ENCODE measurements around the gene NFU1. TPM values are rescaled to one million over a fixed set of nuclear protein-coding genes. Genes with fewer than 3 reads are reported as not detected.

Gene NFU1
- total and polyA plus RNA-seq, 4 experiments from 2014 or later, result 23.9 to 96.1 (median 46.2) TPM

GRCh38 chr2:69376403-69376802, 60.8 kb downstream of the NFU1 start:
- peaks cover 6% of the 10 kb centered on the region for H3K36me3 ChIP-seq (ENCODE audit: insufficient read depth, low read length)
- no peaks in the 10 kb centered on the region for H3K4me1 ChIP-seq (ENCODE audit: insufficient read depth, low read length)
- peaks cover 23 to 31% (median 25%) of the 10 kb centered on the region in 4 donors for H3K4me1 Mint-ChIP-seq
- H3K9me3 ChIP-seq (ENCODE audit: control insufficient read depth in 1 of 2, low read length in 2 of 2), result no peaks in the 10 kb centered on the region
- ChIA-PET POLR2A (ENCODE audit: partially characterized antibody) (interaction anchor here (1.0 to 1.1 kb wide), 2 partner anchors 10 to 61 kb away, joined by 3 to 6 read pairs; partner anchors contain the start of gene NFU1), CTCF (ENCODE audit: partially characterized antibody) (interaction anchor here (0.7 to 3.6 kb wide), 7 partner anchors 10 to 118 kb away, joined by 3 to 23 read pairs (median 4); partner anchors contain the start of genes GFPT1 and NFU1)
- H3K4me3 ChIP-seq (ENCODE audit: low read length in 2 of 2), result no peak overlapping the region
- intact Hi-C loops (cut with micrococcal nuclease), result no loop called here
- H3K9me3 Mint-ChIP-seq, result no peaks in the 10 kb centered on the region
- H3K4me3 Mint-ChIP-seq, result no peak overlapping the region
- H3K36me3 Mint-ChIP-seq, result peaks cover 3 to 27% of the 10 kb centered on the region in 2 donors
- no peak for DNase-seq
- no peak overlapping the region for H3K27ac ChIP-seq (ENCODE audit: low read depth, low read length)
- no peak overlapping the region for H3K27ac Mint-ChIP-seq
- H3K27me3 ChIP-seq (ENCODE audit: insufficient read depth, low read length), result no peaks in the 10 kb centered on the region
- no peaks in the 10 kb centered on the region for H3K27me3 Mint-ChIP-seq

- no peak overlapping the region for H3K4me3 ChIP-seq (ENCODE audit: low read length in 2 of 2)
- H3K27ac ChIP-seq (ENCODE audit: low read depth, low read length), result no peak overlapping the region
- no peaks in the 10 kb centered on the region for H3K27me3 ChIP-seq (ENCODE audit: insufficient read depth, low read length)
- intact Hi-C loops (cut with micrococcal nuclease), result loop anchor here (1.0 kb wide), 1 partner anchor 339 kb away; no protein-coding TSS in a partner anchor
- peaks cover 4 to 24% of the 10 kb centered on the region in 2 donors for H3K36me3 Mint-ChIP-seq
- ChIA-PET CTCF (ENCODE audit: partially characterized antibody) (interaction anchor here (0.8 to 3.6 kb wide), 5 partner anchors 10 to 62 kb away, joined by 3 to 23 read pairs (median 4); partner anchors contain the start of genes GFPT1 and NFU1), POLR2A (ENCODE audit: partially characterized antibody) (interaction anchor here (0.6 to 1.1 kb wide), 3 partner anchors 11 to 878 kb away, joined by 3 to 6 read pairs (median 6); partner anchors contain the start of gene NFU1)
- no peaks in the 10 kb centered on the region for H3K9me3 Mint-ChIP-seq
- H3K27me3 Mint-ChIP-seq, result no peaks in the 10 kb centered on the region
- H3K27ac Mint-ChIP-seq, result peak overlapping the region in 3 of 7 donors; percentile 0 to 36 (median 17)
- no peaks in the 10 kb centered on the region for H3K9me3 ChIP-seq (ENCODE audit: control insufficient read depth in 1 of 2, low read length in 2 of 2)
- peaks cover 21 to 24% (median 22%) of the 10 kb centered on the region in 4 donors for H3K4me1 Mint-ChIP-seq
- DNase-seq, result peak in 4 of 5 donors; percentile 19 to 38 (median 34)
- H3K36me3 ChIP-seq (ENCODE audit: insufficient read depth, low read length), result peaks cover 6% of the 10 kb centered on the region
- no peaks in the 10 kb centered on the region for H3K4me1 ChIP-seq (ENCODE audit: insufficient read depth, low read length)
- peak overlapping the region in 2 of 8 donors; percentile 13 to 36 for H3K4me3 Mint-ChIP-seq
These were observed 61.5 kb downstream of the NFU1 start for GRCh38 chr2:69375494-69376353.

- ChIA-PET POLR2A (ENCODE audit: partially characterized antibody) (no interaction called here), CTCF (ENCODE audit: partially characterized antibody) (interaction anchor here (1.2 kb wide), 2 partner anchors 13 to 65 kb away, joined by 3 to 4 read pairs; no protein-coding TSS in a partner anchor)
- Mint-ChIP-seq H3K27me3 (no peaks in the 10 kb centered on the region), H3K9me3 (no peaks in the 10 kb centered on the region), H3K36me3 (peaks cover 26 to 43% of the 10 kb centered on the region in 2 donors), H3K4me1 (peaks cover 11 to 15% (median 14%) of the 10 kb centered on the region in 4 donors), H3K4me3 (no peak overlapping the region), H3K27ac (no peak overlapping the region)
- Histone ChIP-seq H3K27ac (ENCODE audit: low read depth, low read length) (no peak overlapping the region), H3K4me1 (ENCODE audit: insufficient read depth, low read length) (no peaks in the 10 kb centered on the region), H3K4me3 (ENCODE audit: low read length in 2 of 2) (no peak overlapping the region), H3K36me3 (ENCODE audit: insufficient read depth, low read length) (peaks cover 29% of the 10 kb centered on the region), H3K27me3 (ENCODE audit: insufficient read depth, low read length) (no peaks in the 10 kb centered on the region), H3K9me3 (ENCODE audit: control insufficient read depth in 1 of 2, low read length in 2 of 2) (no peaks in the 10 kb centered on the region)
- intact Hi-C loops (cut with micrococcal nuclease), result no loop called here
- DNase-seq, result no peak
These were observed 64.5 kb downstream of the NFU1 start for GRCh38 chr2:69372767-69373166.

GRCh38 chr2:69369802-69370201, 67.4 kb downstream of the NFU1 start:
- Mint-ChIP-seq H3K9me3 (no peaks in the 10 kb centered on the region), H3K27me3 (no peaks in the 10 kb centered on the region), H3K36me3 (peaks cover 42 to 55% of the 10 kb centered on the region in 2 donors), H3K4me3 (no peak overlapping the region), H3K4me1 (peaks cover 0 to 4% (median 0%) of the 10 kb centered on the region in 4 donors), H3K27ac (no peak overlapping the region)
- CTCF ChIA-PET (ENCODE audit: partially characterized antibody), result interaction anchor here (1.9 kb wide), 1 partner anchor 8 kb away, joined by 6 read pairs; no protein-coding TSS in a partner anchor
- H3K27ac ChIP-seq (ENCODE audit: low read depth, low read length), result no peak overlapping the region
- DNase-seq, result no peak
- intact Hi-C loops (cut with micrococcal nuclease), result no loop called here
- peaks cover 29% of the 10 kb centered on the region for H3K36me3 ChIP-seq (ENCODE audit: insufficient read depth, low read length)
- H3K4me3 ChIP-seq (ENCODE audit: low read length in 2 of 2), result no peak overlapping the region
- no peaks in the 10 kb centered on the region for H3K4me1 ChIP-seq (ENCODE audit: insufficient read depth, low read length)
- no peaks in the 10 kb centered on the region for H3K27me3 ChIP-seq (ENCODE audit: insufficient read depth, low read length)
- POLR2A ChIA-PET (ENCODE audit: partially characterized antibody), result no interaction called here
- no peaks in the 10 kb centered on the region for H3K9me3 ChIP-seq (ENCODE audit: control insufficient read depth in 1 of 2, low read length in 2 of 2)

GRCh38 chr2:69368588-69368987, 68.6 kb downstream of the NFU1 start:
- Histone ChIP-seq H3K9me3 (ENCODE audit: control insufficient read depth in 1 of 2, low read length in 2 of 2) (no peaks in the 10 kb centered on the region), H3K4me1 (ENCODE audit: insufficient read depth, low read length) (no peaks in the 10 kb centered on the region), H3K4me3 (ENCODE audit: low read length in 2 of 2) (no peak overlapping the region), H3K27me3 (ENCODE audit: insufficient read depth, low read length) (no peaks in the 10 kb centered on the region), H3K27ac (ENCODE audit: low read depth, low read length) (no peak overlapping the region), H3K36me3 (ENCODE audit: insufficient read depth, low read length) (peaks cover 29% of the 10 kb centered on the region)
- intact Hi-C loops (cut with micrococcal nuclease), result no loop called here
- Mint-ChIP-seq H3K27me3 (no peaks in the 10 kb centered on the region), H3K4me1 (peaks cover 0 to 2% (median 0%) of the 10 kb centered on the region in 4 donors), H3K9me3 (no peaks in the 10 kb centered on the region), H3K36me3 (peaks cover 44 to 57% of the 10 kb centered on the region in 2 donors), H3K4me3 (no peak overlapping the region), H3K27ac (peak overlapping the region in 1 of 7 donors; percentile 38)
- no peak for DNase-seq
- POLR2A ChIA-PET (ENCODE audit: partially characterized antibody), result no interaction called here
- CTCF ChIA-PET (ENCODE audit: partially characterized antibody), result no interaction called here

- no peaks in the 10 kb centered on the region for H3K27me3 ChIP-seq (ENCODE audit: insufficient read depth, low read length)
- Mint-ChIP-seq H3K27ac (no peak overlapping the region), H3K27me3 (no peaks in the 10 kb centered on the region), H3K4me1 (peaks cover 0 to 2% (median 0%) of the 10 kb centered on the region in 4 donors), H3K36me3 (peaks cover 41 to 63% of the 10 kb centered on the region in 2 donors), H3K4me3 (no peak overlapping the region), H3K9me3 (no peaks in the 10 kb centered on the region)
- no peak overlapping the region for H3K27ac ChIP-seq (ENCODE audit: low read depth, low read length)
- H3K9me3 ChIP-seq (ENCODE audit: control insufficient read depth in 1 of 2, low read length in 2 of 2), result no peaks in the 10 kb centered on the region
- ChIA-PET CTCF (ENCODE audit: partially characterized antibody) (interaction anchor here (1.1 to 1.3 kb wide), 2 partner anchors 10 to 20 kb away, joined by 3 read pairs; no protein-coding TSS in a partner anchor), POLR2A (ENCODE audit: partially characterized antibody) (no interaction called here)
- no peak for DNase-seq
- H3K36me3 ChIP-seq (ENCODE audit: insufficient read depth, low read length), result peaks cover 39% of the 10 kb centered on the region
- no peaks in the 10 kb centered on the region for H3K4me1 ChIP-seq (ENCODE audit: insufficient read depth, low read length)
- no peak overlapping the region for H3K4me3 ChIP-seq (ENCODE audit: low read length in 2 of 2)
- intact Hi-C loops (cut with micrococcal nuclease), result no loop called here
These were observed 77.9 kb downstream of the NFU1 start for GRCh38 chr2:69359371-69359770.

GRCh38 chr2:69358914-69359313, 78.3 kb downstream of the NFU1 start:
- no peaks in the 10 kb centered on the region for H3K9me3 ChIP-seq (ENCODE audit: control insufficient read depth in 1 of 2, low read length in 2 of 2)
- H3K9me3 Mint-ChIP-seq, result no peaks in the 10 kb centered on the region
- no peak overlapping the region for H3K27ac Mint-ChIP-seq
- intact Hi-C loops (cut with micrococcal nuclease), result no loop called here
- H3K4me1 ChIP-seq (ENCODE audit: insufficient read depth, low read length), result no peaks in the 10 kb centered on the region
- ChIA-PET CTCF (ENCODE audit: partially characterized antibody) (interaction anchor here (0.6 to 1.1 kb wide), 2 partner anchors 20 to 206 kb away, joined by 3 read pairs; no protein-coding TSS in a partner anchor), POLR2A (ENCODE audit: partially characterized antibody) (no interaction called here)
- H3K27ac ChIP-seq (ENCODE audit: low read depth, low read length), result no peak overlapping the region
- peaks cover 45 to 67% of the 10 kb centered on the region in 2 donors for H3K36me3 Mint-ChIP-seq
- H3K4me3 Mint-ChIP-seq, result no peak overlapping the region
- H3K36me3 ChIP-seq (ENCODE audit: insufficient read depth, low read length), result peaks cover 39% of the 10 kb centered on the region
- peaks cover 0 to 2% (median 0%) of the 10 kb centered on the region in 4 donors for H3K4me1 Mint-ChIP-seq
- H3K27me3 ChIP-seq (ENCODE audit: insufficient read depth, low read length), result no peaks in the 10 kb centered on the region
- no peak for DNase-seq
- no peaks in the 10 kb centered on the region for H3K27me3 Mint-ChIP-seq
- H3K4me3 ChIP-seq (ENCODE audit: low read length in 2 of 2), result no peak overlapping the region
